Heart left ventricle (tissue), 13 donors: ENCODE data around the gene SGSM2.

Source experiments
- CTCF ChIP-seq, 12 donors: fragments of 200-600 bp; sonication (generic) in 4 of 12; IDR thresholded peaks; one replicate each; pipeline versions ENCODE4 v1.5.0 to v1.8.0; 2018 to 2022; ENCODE audit warnings: antibody characterized with exemption in 12 of 12, mild to moderate bottlenecking in 5 of 12
- POLR2A ChIP-seq, 2 donors: fragments of 450-650 bp; IDR thresholded peaks; one replicate each; pipeline ENCODE4 v1.6.1; 2017; ENCODE audit warnings: antibody characterized with exemption in 2 of 2, mild to moderate bottlenecking in 2 of 2, moderate library complexity in 2 of 2
- donor health status: ischemic (EF 13 %, LVEDD 7.1; RV severe dilation, severe dysfunction).
- donor health status: DM: no; HTN: yes; CAD: no.
- donor health status: DM: no; HTN: no; CAD: no.
- donor health status: ischemic (EF 25% LVEDD 6.9; RV normal size, moderate dysfunction).
- donor health status: ischemic (EF 25% LVEDD 5.7; RV mildly dilated, moderate dysfunction).
- donor health status: ischemic (EF 35%, LVEDD 5.7; RV mildly dilated, moderate dysfunction).
- donor health status: nonischemic (EF 11% LVEDD 7.7; RV severe dilation, severe dysfunction).
- donor health status: DM: yes; HTN: yes; CAD: no.
- donor health status: PGD.
- donor health status: ischemic (EF 29% LVEDD 5.4; RV normal size, mild dysfunction).
- donor health status: nonischemic (EF 23%, LVEDD 6.1; RV moderate dilation, normal function).

GRCh38 chr17:2362416-2362815, 25.1 kb downstream of the SGSM2 start:
- no peak for TF ChIP-seq CTCF (IDR thresholded peaks at IDR 0.05)
- no peak for TF ChIP-seq POLR2A (IDR thresholded peaks at IDR 0.05)
